Dedifferentiated amniotic fluid mesenchymal stem cell (primary cell): ENCODE measurements around the gene GPR151.

ENCODE experiments used
- DNase-seq: peaks from one replicate; pipeline ENCODE4 v3.0.0-alpha.2; 2016; ENCODE audit errors: extremely low spot score

GPR151 gene

DNA sequence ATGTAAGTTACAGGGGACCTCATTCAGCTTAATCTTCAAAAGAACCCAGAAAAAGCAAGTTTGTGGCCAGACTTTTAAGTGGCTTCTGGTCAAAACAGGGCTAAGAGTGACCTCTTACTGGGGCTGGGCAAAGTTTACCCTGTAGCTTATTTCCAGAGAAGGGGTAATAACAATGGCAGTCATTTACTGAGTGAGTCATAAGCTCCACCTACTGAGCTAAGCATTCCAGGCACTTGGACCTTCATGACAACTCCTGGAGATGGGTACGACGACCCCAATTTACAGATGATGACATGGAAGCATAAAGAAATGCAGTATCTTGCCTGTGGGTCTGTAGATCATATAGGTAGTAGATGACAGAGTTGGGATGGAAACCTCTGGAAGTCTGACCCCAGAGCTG, 4.7 kb upstream of the GPR151 start:
- DNase-seq: no peak

DNA sequence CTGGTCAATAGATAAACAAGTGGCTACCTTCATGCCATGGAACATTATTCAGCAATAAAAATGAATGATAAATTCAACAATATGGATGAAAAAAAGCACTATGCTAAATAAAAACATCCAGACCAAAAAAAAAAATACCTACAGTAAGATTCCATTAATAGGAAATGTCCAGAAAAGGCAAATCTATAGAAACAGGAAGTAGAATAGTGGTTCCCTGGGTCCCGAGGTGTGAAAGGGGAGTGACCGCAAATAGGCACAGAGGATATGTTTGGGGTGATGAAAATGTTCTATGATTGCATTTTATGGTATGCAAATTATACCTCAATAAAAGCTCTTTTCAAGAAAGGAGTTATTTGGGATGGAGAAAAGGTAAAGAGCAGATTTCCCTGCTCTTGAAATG, 3.6 kb upstream of the GPR151 start:
- no peak for DNase-seq

DNA sequence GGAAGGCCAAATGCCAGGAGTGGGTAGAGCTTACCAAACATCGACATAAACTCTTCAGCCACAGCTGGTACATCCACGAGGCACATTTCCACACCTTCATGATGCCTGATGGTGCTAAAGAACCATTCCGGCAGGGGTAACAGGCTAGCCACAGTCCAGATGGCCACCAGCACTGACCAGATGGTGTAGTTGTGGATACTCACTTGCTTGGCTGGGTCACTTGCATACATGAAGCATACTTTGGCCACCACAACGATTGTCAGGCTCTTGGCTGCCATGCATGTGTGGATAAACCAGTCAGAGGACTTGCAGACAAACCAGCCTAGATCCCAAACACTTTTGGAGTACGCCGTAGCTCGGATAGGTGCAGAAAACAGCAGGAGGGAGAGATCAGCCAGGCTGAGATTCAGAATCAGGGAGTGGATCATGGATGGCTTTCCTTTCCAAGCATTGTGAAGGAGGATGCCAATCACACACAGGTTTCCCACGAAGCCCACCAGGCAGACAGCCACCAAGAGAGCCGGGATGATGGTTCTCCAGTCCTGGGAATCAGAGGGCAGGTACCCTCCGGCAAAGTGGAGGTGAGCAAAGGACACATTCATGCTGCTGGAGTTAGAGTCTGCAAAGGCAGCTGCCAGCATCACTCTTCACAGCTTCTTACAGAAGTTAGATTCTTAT, 378 bp downstream of the GPR151 start:
- DNase-seq: no peak

DNA sequence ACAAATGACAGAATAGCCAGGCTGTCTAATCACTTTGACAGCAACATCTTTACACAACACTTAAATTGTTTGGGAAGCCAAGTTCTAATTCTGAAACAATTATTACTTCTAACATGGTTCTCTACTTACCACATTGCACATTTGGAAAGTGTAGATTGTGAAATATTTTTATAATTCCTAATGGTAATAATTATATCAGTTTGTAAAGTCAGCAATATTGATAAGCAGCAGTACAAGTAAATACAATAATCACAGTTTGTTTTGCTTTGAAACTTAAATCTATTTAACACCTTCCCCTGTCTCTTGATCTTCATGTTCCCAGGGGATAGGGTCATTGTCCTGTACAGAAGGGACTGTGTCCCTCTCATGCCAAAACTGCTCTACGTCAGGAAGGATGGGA, 1.4 kb downstream of the GPR151 start:
- DNase-seq: no peak

DNA sequence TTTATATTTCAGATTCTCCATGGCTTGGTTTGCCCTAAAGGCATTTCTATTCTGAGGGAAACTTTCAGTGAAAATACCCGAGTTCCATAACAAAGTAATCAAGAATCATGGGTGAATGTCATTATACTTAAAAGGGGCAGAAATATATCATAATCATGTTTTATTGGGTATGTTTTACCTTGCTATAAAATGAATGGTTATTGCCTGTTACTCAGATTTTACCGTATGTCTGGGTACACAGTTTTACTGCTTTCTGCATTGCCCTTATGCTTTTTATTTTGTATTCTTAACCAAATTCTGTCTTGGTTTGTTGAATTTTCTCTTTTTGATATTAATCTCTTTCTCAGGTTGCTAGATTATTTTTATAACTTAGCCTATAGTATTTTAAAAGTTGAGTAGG, 2.5 kb downstream of the GPR151 start:
- no peak for DNase-seq

DNA sequence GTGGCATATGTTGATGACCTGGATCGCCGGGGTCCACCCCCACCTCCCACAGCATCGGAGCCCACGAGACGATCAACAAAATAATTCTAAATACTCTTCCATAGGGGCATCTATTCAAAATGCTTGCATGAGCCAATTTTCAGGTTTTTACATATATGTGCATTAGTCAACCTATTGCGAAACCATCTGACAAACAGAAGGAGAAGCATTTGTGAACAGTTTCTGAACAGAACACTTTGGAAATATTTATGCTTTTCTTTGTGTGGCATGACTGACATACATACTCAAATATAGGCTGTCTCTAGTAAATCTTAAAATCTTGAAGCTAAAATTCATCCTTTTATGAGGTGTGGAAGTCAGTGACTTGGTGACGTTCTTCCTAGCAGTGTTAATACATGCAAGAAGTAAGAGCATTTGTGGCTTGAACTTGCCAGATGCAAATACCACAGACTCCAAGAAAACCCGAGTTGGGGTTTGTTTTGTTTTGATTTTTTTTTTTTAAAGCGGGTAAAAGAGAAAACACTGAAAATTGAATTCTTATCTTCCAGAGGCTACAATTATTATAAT, 5.3 kb downstream of the GPR151 start:
- DNase-seq: no peak

DNA sequence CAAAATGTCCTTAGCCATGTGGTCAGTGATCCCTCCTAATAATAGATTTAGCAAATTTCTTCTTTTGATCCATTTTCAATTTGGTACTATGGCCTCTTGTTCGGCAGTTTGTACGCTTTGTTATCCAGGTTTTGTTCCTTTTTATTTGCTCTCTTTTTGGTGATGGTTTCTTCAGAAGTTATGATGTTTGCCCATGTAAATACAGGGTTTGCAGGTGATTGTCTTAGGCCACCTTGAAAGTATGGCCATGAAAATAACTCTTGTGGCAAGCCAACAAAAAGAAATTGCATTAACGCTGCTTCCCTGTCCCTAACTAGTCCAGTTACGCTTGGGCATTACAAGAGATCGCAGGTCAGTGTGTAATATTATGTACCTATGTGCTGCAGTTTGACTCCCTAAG, 8.6 kb downstream of the GPR151 start:
- no peak for DNase-seq

DNA sequence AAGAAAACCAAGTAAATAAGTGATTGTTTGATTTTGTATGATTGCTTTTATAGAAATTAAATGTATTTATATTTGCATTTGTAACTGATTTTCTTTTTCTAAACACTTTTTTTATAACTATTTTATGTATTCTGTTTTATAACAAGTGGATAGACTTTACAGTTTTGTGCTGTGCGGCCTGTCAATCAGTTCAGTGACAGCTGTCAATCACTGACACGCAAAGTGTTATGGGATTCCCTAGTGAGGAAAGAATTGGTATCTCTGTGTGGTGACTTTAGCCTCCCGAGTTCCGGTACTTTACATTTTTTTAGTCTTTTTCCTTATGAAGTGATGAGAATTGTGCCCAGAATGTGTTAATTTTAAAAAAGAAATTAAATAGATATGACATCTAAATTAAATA, 16.3 kb downstream of the GPR151 start:
- no peak for DNase-seq

DNA sequence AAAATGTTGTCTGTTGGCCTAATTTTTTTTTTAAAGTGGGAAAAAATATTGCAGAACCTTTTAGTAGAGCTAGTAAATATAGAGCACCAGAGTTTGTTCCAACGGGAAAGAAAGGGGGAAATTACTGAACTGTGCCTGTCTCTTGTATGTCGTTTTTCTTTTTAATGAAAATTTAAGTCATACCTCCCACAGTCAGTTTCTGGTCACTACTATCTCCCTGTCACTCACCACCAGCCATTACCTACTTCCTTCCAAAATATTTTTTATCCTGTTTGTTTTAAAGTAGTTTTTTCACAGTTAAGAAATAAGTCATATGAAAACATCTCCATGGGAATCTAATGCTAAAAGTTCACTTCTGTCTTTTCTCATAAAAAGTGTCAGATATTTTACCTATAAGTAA, 21.3 kb downstream of the GPR151 start:
- no peak for DNase-seq

DNA sequence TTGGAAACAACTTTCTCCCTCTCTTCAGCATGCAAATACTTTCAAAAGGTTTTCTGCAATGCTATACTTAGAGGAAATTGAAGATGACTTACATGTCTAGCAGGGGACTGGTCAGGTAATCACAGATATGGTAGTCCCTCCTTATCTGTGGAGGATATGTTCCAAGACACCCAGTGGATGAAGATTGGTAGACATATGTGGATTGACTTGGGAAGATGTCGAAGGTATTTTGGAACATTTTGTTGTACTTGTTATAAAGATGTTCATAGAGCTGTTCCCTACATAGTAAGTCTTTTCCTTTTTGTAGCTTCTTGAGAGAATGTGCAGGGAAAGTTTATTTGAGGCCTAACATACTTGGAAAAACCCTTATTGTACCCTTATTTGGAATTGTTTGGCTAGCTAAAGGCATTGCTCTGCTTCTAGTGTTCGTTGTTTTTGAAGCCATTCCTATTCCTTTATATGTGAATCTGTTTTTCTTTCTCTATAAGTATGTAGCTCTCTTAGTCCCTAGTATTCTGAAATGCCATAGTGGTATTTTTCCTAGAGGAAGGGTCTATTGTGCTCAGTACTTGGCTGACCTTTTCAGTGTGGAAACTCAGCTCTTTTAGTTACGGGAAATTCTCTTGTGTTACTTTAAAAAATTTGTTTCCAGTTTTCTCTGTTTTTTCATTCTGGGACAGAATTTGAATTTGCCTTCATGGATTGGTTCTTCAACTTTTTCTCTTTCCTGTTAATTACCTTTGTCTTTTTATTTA, 25.7 kb downstream of the GPR151 start:
- no peak for DNase-seq

DNA sequence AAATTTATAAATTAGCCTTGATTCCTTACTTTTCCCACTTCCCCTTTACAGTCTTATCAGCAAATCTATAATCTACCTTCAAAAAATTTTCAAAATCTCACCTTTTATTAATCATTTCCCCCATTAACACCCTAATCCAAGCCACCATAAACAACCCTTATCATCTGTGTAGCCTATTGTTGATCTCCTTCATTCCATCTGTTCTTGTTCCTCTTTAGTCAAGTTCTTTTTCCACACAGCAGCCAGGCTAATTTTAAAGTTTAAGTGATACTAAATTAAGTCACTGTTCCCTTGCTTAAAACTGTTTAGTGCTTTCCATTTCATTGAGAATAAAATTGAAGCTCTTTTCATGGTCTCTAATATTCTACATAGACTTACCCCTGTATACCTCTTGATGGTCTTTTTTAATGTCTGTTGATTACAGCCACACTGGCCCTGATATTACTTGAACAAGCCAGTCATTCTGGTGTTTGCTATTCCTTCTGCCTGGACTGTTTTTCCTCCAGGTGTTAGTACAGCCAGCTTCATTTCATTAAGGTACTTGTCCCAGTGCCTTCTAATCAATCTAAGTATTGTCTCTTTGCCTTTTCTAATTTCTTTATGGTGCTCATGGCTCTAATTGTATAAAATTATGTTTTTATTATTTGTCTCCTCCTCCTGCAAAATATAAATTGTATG, 31.1 kb downstream of the GPR151 start:
- DNase-seq: no peak

DNA sequence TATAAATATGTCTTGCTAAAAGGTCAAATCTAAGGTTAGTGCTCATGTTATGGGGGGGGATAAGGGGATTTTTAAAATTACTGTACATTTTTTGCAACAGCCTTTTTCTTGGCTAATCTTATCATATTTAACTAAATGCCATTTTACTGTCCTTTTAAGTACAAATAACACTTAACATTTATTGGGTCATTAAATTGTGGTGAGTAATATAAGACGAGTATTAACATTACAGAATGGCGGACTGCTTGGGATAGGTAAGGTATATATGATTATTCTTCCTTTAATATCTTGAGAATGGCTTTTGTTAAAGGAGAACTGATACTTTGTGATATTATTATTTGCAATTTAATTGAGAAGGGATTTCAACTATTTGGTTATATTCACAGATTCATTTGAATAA, 33.2 kb downstream of the GPR151 start:
- no peak for DNase-seq

DNA sequence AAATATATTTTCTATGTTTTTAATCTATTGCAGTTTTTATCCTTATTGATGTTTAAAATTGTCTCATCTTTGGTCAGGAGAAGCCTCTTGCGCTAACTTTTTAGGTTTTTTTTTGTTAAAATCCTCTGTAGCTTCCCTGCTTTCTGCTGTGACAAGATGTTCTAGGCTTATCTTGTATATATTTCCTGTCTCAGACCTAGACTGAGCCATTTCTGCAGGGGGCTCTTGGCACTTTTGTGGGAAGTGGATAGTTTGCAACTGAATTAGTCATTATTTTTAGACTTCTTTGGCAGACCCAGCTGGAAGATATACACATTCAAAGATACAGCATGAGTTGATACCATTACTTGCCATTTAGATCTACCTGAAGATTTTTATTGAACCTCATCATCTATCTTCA, 40.1 kb downstream of the GPR151 start:
- no peak for DNase-seq

DNA sequence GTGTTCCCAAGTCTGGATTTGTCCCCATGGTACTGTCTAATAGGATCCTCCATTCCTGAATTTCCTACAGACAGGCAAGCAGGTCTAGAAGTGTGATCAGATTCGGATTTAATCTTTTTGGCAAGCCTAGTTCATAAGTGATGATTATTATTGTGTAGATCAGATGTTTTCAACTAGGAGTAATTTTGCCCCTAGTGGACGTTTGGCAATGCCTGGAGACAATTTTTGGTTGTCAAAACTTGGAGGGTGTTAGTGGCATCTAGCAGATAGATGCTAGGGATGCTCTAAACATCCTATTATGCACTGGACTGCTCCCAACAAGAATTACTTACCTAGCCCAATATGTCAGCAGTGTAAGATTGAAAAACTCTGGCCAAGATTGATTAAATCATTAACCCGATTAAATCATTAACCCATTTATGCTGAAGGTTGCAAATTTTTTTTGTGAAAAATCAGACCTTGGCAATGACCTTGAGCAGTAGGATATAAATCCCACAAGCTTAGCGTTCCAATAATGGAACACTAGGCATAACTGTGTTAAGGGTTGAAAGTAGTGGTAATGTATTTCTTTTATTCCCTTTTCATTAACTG, 40.7 kb downstream of the GPR151 start:
- no peak for DNase-seq

DNA sequence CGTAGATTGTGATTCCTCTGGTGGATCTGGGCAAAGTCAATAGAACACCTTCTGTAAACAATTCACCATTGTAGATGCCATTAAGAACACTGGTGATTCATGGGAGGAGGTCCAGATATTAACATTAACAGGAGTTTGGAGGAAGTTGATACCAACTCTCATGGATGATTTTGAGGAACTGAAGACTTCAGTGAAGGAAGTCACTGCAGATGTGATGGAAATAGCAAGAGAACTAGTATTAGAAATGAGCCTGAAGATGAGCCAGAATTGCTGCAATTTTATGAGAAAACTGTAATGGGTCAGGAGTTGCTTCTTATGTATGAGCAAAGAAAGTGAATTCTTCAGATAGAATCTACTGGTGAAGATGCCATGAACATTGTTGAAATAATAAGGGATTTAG, 41.9 kb downstream of the GPR151 start:
- no peak for DNase-seq

DNA sequence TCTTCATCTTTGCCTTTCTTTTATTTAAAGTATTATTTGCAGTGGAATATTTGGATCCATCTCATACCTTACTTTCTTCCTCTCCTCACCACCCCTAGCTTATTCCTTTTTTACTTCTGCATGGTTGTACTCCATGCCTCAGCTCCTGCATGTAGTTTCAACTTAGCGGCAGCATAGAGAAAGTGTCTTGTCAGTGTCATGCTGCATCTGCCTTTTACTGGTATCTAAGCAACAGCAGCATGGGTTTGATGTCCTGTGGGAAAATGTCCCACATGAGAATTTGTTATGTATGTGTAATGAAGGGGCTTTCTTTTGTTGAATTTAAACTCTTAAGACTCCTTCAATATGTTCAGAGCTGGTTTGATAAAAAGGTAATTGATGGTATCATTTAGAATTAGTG, 48.2 kb downstream of the GPR151 start:
- DNase-seq: no peak

DNA sequence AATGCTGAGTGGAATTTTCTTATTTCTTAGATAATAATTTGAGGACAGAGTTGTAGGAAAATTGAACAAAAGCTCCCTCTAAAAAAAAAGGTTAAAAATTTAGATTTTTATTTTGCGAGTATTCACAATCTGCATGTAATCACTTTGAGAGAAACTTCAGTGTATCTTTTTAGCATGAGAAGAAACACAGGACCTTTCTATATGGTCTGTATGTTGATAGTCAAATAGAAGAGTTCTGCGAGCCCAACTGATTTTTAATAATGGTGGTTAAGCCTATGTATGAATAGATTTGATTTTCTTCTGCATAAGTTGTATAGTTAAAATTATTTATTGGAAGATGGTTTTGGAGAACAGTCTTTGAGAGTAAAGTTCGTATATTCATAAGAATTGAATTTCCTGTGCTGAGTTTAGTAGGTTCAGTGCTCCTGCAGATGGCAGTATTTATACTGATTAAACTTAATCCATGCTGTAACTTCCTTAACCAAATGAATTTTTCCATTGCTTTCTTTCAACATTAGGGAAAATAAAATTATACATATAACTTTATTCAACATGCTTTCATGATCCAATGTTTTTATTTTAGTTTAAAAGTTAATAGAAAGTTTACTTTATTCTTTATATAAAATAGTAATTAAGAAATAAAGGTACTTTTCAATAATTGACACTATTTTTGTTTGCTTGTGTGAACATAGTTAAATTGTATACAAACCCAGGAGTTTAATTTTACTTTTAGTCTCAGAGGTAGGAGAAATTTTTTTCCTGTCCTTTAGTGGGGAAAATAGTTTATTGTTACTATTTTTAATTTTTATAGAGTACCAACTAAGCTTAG, 49.3 kb downstream of the GPR151 start:
- peak; percentile 32 for DNase-seq

DNA sequence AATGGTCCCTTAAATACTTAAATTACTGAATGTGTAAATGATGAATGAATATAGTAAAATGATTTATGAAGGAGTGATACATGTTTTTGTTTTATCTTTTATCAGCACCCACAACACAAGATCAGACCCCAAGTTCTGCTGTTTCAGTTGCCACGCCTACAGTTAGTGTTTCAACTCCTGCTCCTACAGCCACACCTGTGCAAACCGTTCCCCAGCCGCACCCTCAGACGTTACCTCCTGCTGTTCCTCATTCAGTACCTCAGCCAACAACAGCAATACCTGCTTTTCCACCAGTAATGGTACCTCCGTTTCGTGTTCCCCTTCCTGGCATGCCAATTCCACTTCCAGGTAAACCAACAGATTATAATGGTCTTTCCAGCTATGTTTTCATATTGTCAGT, 52.5 kb downstream of the GPR151 start:
- no peak for DNase-seq
